OCI-LY7 (cell line): ENCODE data around the gene PCA3. TPM values are rescaled to one million over a fixed set of nuclear protein-coding genes. Genes with fewer than 3 reads are reported as not detected.

Experiments
- BruUV-seq: library from RNA; stranded (reverse); fragments of 400-500 nt; replicated peaks from 2 replicates; lab custom pipeline; 2021; lab: Mats Ljungman, UMichigan
- CTCF ChIA-PET: fragments of 300-600 bp; sonication (Branson Sonifier 250); formaldehyde crosslinking; loops from one replicate; lab custom pipeline; 2022; ENCODE audit warnings: antibody characterized with exemption; ENCODE audit not compliant: unreplicated experiment; lab: Charles Lee
- POLR2A ChIA-PET: fragments of 300-600 bp; sonication (Branson Sonifier 250); formaldehyde crosslinking; loops from one replicate; lab custom pipeline; 2022; ENCODE audit warnings: antibody characterized with exemption; lab: Charles Lee
- DNase-seq: peaks from one replicate; pipeline ENCODE4 v3.0.0-alpha.2; 2015; ENCODE audit warnings: low spot score
- H2AFZ ChIP-seq: fragments of 200-600 bp; sonication (generic), shearing (Covaris generic); 2 replicates; pipeline ENCODE4 v1.6.1; 2014; ENCODE audit warnings: mild to moderate bottlenecking, antibody characterized with exemption, low read length, moderate library complexity
- H3K27ac ChIP-seq: fragments of 200-600 bp; sonication (generic); 2 replicates; pipeline ENCODE4 v1.5.1; 2014; ENCODE audit warnings: mixed run types, low read depth, mild to moderate bottlenecking, moderate library complexity, low read length, inconsistent platforms; ENCODE audit not compliant: poor library complexity, severe bottlenecking
- H3K36me3 ChIP-seq: fragments of 200-600 bp; sonication (generic); 2 replicates; pipeline ENCODE4 v1.6.1; 2014; ENCODE audit warnings: mild to moderate bottlenecking, antibody characterized with exemption, low read length, moderate library complexity, mixed read lengths; ENCODE audit not compliant: insufficient read depth
- H3K4me1 ChIP-seq: fragments of 200-600 bp; sonication (generic); 2 replicates; pipeline ENCODE4 v1.5.1; 2014; ENCODE audit warnings: mild to moderate bottlenecking, low read length; ENCODE audit not compliant: insufficient read depth, poor library complexity, severe bottlenecking
- H3K4me2 ChIP-seq: fragments of 200-600 bp; sonication (generic); 2 replicates; pipeline ENCODE4 v1.6.1; 2014; ENCODE audit warnings: mild to moderate bottlenecking, low read length
- H3K4me3 ChIP-seq: fragments of 200-600 bp; sonication (generic); 2 replicates; pipeline ENCODE4 v1.5.1; 2014; ENCODE audit warnings: mild to moderate bottlenecking, low read depth, low read length; ENCODE audit not compliant: poor library complexity, severe bottlenecking
- H3K79me2 ChIP-seq: fragments of 200-600 bp; sonication (generic); 2 replicates; pipeline ENCODE4 v1.6.1; 2016; ENCODE audit warnings: low read depth, mild to moderate bottlenecking, low read length, moderate library complexity, mixed read lengths; ENCODE audit not compliant: insufficient read depth
- H3K9me2 ChIP-seq: fragments of 200-600 bp; sonication (generic); 2 replicates; pipeline ENCODE4 v1.6.1; 2016; ENCODE audit warnings: mild to moderate bottlenecking, low read length, mixed read lengths; ENCODE audit not compliant: insufficient read depth
- H3K9me3 ChIP-seq: fragments of 200-600 bp; sonication (generic); 2 replicates; pipeline ENCODE4 v1.6.1; 2014; ENCODE audit warnings: mild to moderate bottlenecking, mixed run types, low read length, mixed read lengths
- H4K20me1 ChIP-seq: fragments of 200-600 bp; sonication (generic); 2 replicates; pipeline ENCODE4 v1.6.1; 2014; ENCODE audit warnings: mild to moderate bottlenecking, antibody characterized with exemption, low read length, moderate library complexity, mixed read lengths; ENCODE audit not compliant: insufficient read depth
- CTCF ChIP-seq: fragments of 200-600 bp; sonication (generic); conservative IDR thresholded peaks from 2 replicates; pipeline ENCODE4 v1.5.1; 2014; ENCODE audit warnings: mild to moderate bottlenecking, antibody characterized with exemption, low read length, moderate library complexity, mixed read lengths
- EZH2phosphoT487 ChIP-seq: fragments of 200-600 bp; sonication (generic); IDR thresholded peaks from 2 replicates; pipeline ENCODE4 v1.6.1; 2018; ENCODE audit warnings: low read depth, borderline replicate concordance, mild to moderate bottlenecking, mixed run types, antibody characterized with exemption, low read length, moderate library complexity, mixed read lengths
- intact Hi-C: fragments of 100-400 bp; cut with micrococcal nuclease; formaldehyde crosslinking; loops from one replicate; pipeline ENCODE4 v1.10.0; 2022; ENCODE audit not compliant: unreplicated experiment
- total RNA-seq, 2 experiments: library from RNA; depleted of rRNA in 1 of 2; stranded (reverse); fragments of >200 nt in 1 of 2; shearing (Covaris generic) in 1 of 2; gene quantifications; 2 replicates each; pipeline ENCODE4 v1.2.3, GENCODE V29; 2014 to 2022

PCA3 gene
- total RNA-seq, 2 experiments from 2014 or later: not detected

- BruUV-seq: no TSS peak
- no peak overlapping the region for H3K4me2 ChIP-seq
- no peaks in the 10 kb centered on the region for H4K20me1 ChIP-seq
- H3K36me3 ChIP-seq: no peaks in the 10 kb centered on the region
- intact Hi-C loops: no loop called here
- no peaks in the 10 kb centered on the region for H3K4me1 ChIP-seq
- POLR2A ChIA-PET: interaction anchor here (0.9 kb wide), 1 partner anchor 10 kb away, joined by 4 read pairs; no protein-coding TSS in a partner anchor
- no peak overlapping the region for H3K4me3 ChIP-seq
- CTCF ChIA-PET: no interaction called here
- H3K9me3 ChIP-seq: no peaks in the 10 kb centered on the region
- H3K79me2 ChIP-seq: no peaks in the 10 kb centered on the region
- no peaks in the 10 kb centered on the region for H3K9me2 ChIP-seq
- H2AFZ ChIP-seq: no peak overlapping the region
- no peak for DNase-seq
- no peak overlapping the region for H3K27ac ChIP-seq
- no peak for TF ChIP-seq EZH2phosphoT487
Measured at GRCh38 chr9:76733096-76733495, 31.1 kb upstream of the PCA3 start.

DNA sequence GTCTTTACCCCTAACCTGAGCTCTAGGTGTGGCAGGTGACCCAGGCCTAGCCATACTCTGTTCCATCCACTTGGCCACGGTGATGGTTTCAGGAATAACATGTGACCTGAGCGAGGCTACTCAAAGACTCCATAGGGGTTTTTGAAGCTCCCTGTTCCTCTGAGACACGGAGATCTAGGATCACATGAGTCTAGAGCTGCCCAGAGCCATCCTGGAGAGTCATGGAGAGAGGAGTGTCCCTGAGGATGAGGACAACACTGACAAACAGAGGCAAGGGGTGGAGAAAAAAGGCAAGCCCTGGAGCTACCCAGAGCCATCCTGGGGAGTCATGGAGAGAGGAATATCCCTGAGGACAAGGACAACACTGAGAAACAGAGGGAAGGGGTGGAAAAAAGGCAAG, 29.5 kb upstream of the PCA3 start:
- Histone ChIP-seq H3K27ac (no peak overlapping the region), H3K36me3 (no peaks in the 10 kb centered on the region), H4K20me1 (no peaks in the 10 kb centered on the region), H3K79me2 (no peaks in the 10 kb centered on the region), H3K4me3 (no peak overlapping the region), H3K4me1 (no peaks in the 10 kb centered on the region), H3K4me2 (no peak overlapping the region), H2AFZ (no peak overlapping the region), H3K9me3 (no peaks in the 10 kb centered on the region), H3K9me2 (no peaks in the 10 kb centered on the region)
- BruUV-seq: no TSS peak
- ChIA-PET POLR2A (interaction anchor here (1.1 kb wide), 1 partner anchor 13 kb away, joined by 4 read pairs; no protein-coding TSS in a partner anchor), CTCF (no interaction called here)
- TF ChIP-seq EZH2phosphoT487 (no peak), CTCF (no peak)
- intact Hi-C loops: no loop called here
- no peak for DNase-seq

- CTCF ChIA-PET: no interaction called here
- no peak for DNase-seq
Measured at GRCh38 chr9:76737154-76737902, 26.9 kb upstream of the PCA3 start.

More at GRCh38 chr9:76737154-76737902, 26.9 kb upstream of the PCA3 start:
- H3K4me1 ChIP-seq: no peaks in the 10 kb centered on the region
- H2AFZ ChIP-seq: no peak overlapping the region
- no peak overlapping the region for H3K27ac ChIP-seq
- intact Hi-C loops: loop anchor here (2.0 kb wide), 1 partner anchor 35 kb away; no protein-coding TSS in a partner anchor
- no peak overlapping the region for H3K4me3 ChIP-seq
- no peak overlapping the region for H3K4me2 ChIP-seq
- POLR2A ChIA-PET: interaction anchor here (0.7 kb wide), 1 partner anchor 740 kb away, joined by 3 read pairs; no protein-coding TSS in a partner anchor
- H4K20me1 ChIP-seq: no peaks in the 10 kb centered on the region
- no peak for TF ChIP-seq EZH2phosphoT487
- no peak for TF ChIP-seq CTCF
- H3K36me3 ChIP-seq: no peaks in the 10 kb centered on the region
- no peaks in the 10 kb centered on the region; the same call in 1 of the 2 replicates for H3K9me3 ChIP-seq
- BruUV-seq: no TSS peak
- H3K79me2 ChIP-seq: no peaks in the 10 kb centered on the region
- H3K9me2 ChIP-seq: no peaks in the 10 kb centered on the region
